OCI-LY7 (cell line): ENCODE measurements around the gene GLG1. TPM values are rescaled to one million over a fixed set of nuclear protein-coding genes. Genes with fewer than 3 reads are reported as not detected.

Source experiments
- BruUV-seq: library from RNA; stranded (reverse); fragments of 400-500 nt; replicated peaks from 2 replicates; lab custom pipeline; 2021; lab: Mats Ljungman, UMichigan
- CTCF ChIA-PET: fragments of 300-600 bp; sonication (Branson Sonifier 250); formaldehyde crosslinking; loops from one replicate; lab custom pipeline; 2022; ENCODE audit warnings: antibody characterized with exemption; ENCODE audit not compliant: unreplicated experiment; lab: Charles Lee
- POLR2A ChIA-PET: fragments of 300-600 bp; sonication (Branson Sonifier 250); formaldehyde crosslinking; loops from one replicate; lab custom pipeline; 2022; ENCODE audit warnings: antibody characterized with exemption; lab: Charles Lee
- DNase-seq: peaks from one replicate; pipeline ENCODE4 v3.0.0-alpha.2; 2015; ENCODE audit warnings: low spot score
- H2AFZ ChIP-seq: fragments of 200-600 bp; sonication (generic), shearing (Covaris generic); 2 replicates; pipeline ENCODE4 v1.6.1; 2014; ENCODE audit warnings: mild to moderate bottlenecking, antibody characterized with exemption, low read length, moderate library complexity
- H3K27ac ChIP-seq: fragments of 200-600 bp; sonication (generic); 2 replicates; pipeline ENCODE4 v1.5.1; 2014; ENCODE audit warnings: mixed run types, low read depth, mild to moderate bottlenecking, moderate library complexity, low read length, inconsistent platforms; ENCODE audit not compliant: poor library complexity, severe bottlenecking
- H3K36me3 ChIP-seq: fragments of 200-600 bp; sonication (generic); 2 replicates; pipeline ENCODE4 v1.6.1; 2014; ENCODE audit warnings: mild to moderate bottlenecking, antibody characterized with exemption, low read length, moderate library complexity, mixed read lengths; ENCODE audit not compliant: insufficient read depth
- H3K4me1 ChIP-seq: fragments of 200-600 bp; sonication (generic); 2 replicates; pipeline ENCODE4 v1.5.1; 2014; ENCODE audit warnings: mild to moderate bottlenecking, low read length; ENCODE audit not compliant: insufficient read depth, poor library complexity, severe bottlenecking
- H3K4me2 ChIP-seq: fragments of 200-600 bp; sonication (generic); 2 replicates; pipeline ENCODE4 v1.6.1; 2014; ENCODE audit warnings: mild to moderate bottlenecking, low read length
- H3K4me3 ChIP-seq: fragments of 200-600 bp; sonication (generic); 2 replicates; pipeline ENCODE4 v1.5.1; 2014; ENCODE audit warnings: mild to moderate bottlenecking, low read depth, low read length; ENCODE audit not compliant: poor library complexity, severe bottlenecking
- H3K79me2 ChIP-seq: fragments of 200-600 bp; sonication (generic); 2 replicates; pipeline ENCODE4 v1.6.1; 2016; ENCODE audit warnings: low read depth, mild to moderate bottlenecking, low read length, moderate library complexity, mixed read lengths; ENCODE audit not compliant: insufficient read depth
- H3K9me2 ChIP-seq: fragments of 200-600 bp; sonication (generic); 2 replicates; pipeline ENCODE4 v1.6.1; 2016; ENCODE audit warnings: mild to moderate bottlenecking, low read length, mixed read lengths; ENCODE audit not compliant: insufficient read depth
- H3K9me3 ChIP-seq: fragments of 200-600 bp; sonication (generic); 2 replicates; pipeline ENCODE4 v1.6.1; 2014; ENCODE audit warnings: mild to moderate bottlenecking, mixed run types, low read length, mixed read lengths
- H4K20me1 ChIP-seq: fragments of 200-600 bp; sonication (generic); 2 replicates; pipeline ENCODE4 v1.6.1; 2014; ENCODE audit warnings: mild to moderate bottlenecking, antibody characterized with exemption, low read length, moderate library complexity, mixed read lengths; ENCODE audit not compliant: insufficient read depth
- CTCF ChIP-seq: fragments of 200-600 bp; sonication (generic); conservative IDR thresholded peaks from 2 replicates; pipeline ENCODE4 v1.5.1; 2014; ENCODE audit warnings: mild to moderate bottlenecking, antibody characterized with exemption, low read length, moderate library complexity, mixed read lengths
- EZH2phosphoT487 ChIP-seq: fragments of 200-600 bp; sonication (generic); IDR thresholded peaks from 2 replicates; pipeline ENCODE4 v1.6.1; 2018; ENCODE audit warnings: low read depth, borderline replicate concordance, mild to moderate bottlenecking, mixed run types, antibody characterized with exemption, low read length, moderate library complexity, mixed read lengths
- intact Hi-C: fragments of 100-400 bp; cut with micrococcal nuclease; formaldehyde crosslinking; loops from one replicate; pipeline ENCODE4 v1.10.0; 2022; ENCODE audit not compliant: unreplicated experiment
- total RNA-seq, 2 experiments: library from RNA; depleted of rRNA in 1 of 2; stranded (reverse); fragments of >200 nt in 1 of 2; shearing (Covaris generic) in 1 of 2; gene quantifications; 2 replicates each; pipeline ENCODE4 v1.2.3, GENCODE V29; 2014 to 2022

GLG1 gene
- total RNA-seq, 2 experiments from 2014 or later, result 40.4 to 69.8 TPM

GRCh38 chr16:74591876-74592650 lies 14.9 kb downstream of the GLG1 start:
- Histone ChIP-seq H3K4me2 (no peak overlapping the region), H3K9me3 (no peaks in the 10 kb centered on the region), H3K4me1 (no peaks in the 10 kb centered on the region), H3K4me3 (no peak overlapping the region), H2AFZ (no peak overlapping the region), H3K27ac (no peak overlapping the region), H3K36me3 (peaks cover 21% of the 10 kb centered on the region), H3K9me2 (no peaks in the 10 kb centered on the region), H3K79me2 (peaks cover 58% of the 10 kb centered on the region; the same call in 1 of the 2 replicates), H4K20me1 (0 out of 2 replicates have a peak, but pooled peaks cover 1% of the 10 kb centered on the region)
- no peak for DNase-seq
- intact Hi-C loops, result no loop called here
- ChIA-PET CTCF (no interaction called here), POLR2A (interaction anchor here (0.8 to 1.7 kb wide), 3 partner anchors 8 to 18 kb away, joined by 3 to 4 read pairs (median 3); partner anchors contain the start of gene GLG1)
- no peak for TF ChIP-seq CTCF
- no peak for TF ChIP-seq EZH2phosphoT487
- no TSS peak for BruUV-seq

- TF ChIP-seq CTCF, result no peak
- TF ChIP-seq EZH2phosphoT487, result no peak
- Histone ChIP-seq H3K4me2 (no peak overlapping the region), H3K79me2 (peaks cover 57% of the 10 kb centered on the region; the same call in 1 of the 2 replicates), H3K27ac (no peak overlapping the region), H3K9me3 (no peaks in the 10 kb centered on the region), H3K4me3 (no peak overlapping the region), H3K4me1 (no peaks in the 10 kb centered on the region), H3K9me2 (no peaks in the 10 kb centered on the region), H2AFZ (no peak overlapping the region), H4K20me1 (peaks cover 8% of the 10 kb centered on the region), H3K36me3 (peaks cover 15% of the 10 kb centered on the region)
- ChIA-PET CTCF (no interaction called here), POLR2A (interaction anchor here (1.3 kb wide), 1 partner anchor 12 kb away, joined by 3 read pairs; no protein-coding TSS in a partner anchor)
- intact Hi-C loops, result no loop called here
- DNase-seq, result no peak
- BruUV-seq, result no TSS peak
Measured at GRCh38 chr16:74586948-74587347, 20.0 kb downstream of the GLG1 start.
